ENCODE measurements around the gene TTC28. TPM values are rescaled to one million over a fixed set of nuclear protein-coding genes. Genes with fewer than 3 reads are reported as not detected.
"Not testable (repeated sequence)": the region's sequence is repeated elsewhere in the genome, so short reads cannot be mapped to it uniquely, and the experiment has no call there.

TTC28 gene
- total RNA-seq, 1 donor from 2014 or later: 3.2 TPM

DNA sequence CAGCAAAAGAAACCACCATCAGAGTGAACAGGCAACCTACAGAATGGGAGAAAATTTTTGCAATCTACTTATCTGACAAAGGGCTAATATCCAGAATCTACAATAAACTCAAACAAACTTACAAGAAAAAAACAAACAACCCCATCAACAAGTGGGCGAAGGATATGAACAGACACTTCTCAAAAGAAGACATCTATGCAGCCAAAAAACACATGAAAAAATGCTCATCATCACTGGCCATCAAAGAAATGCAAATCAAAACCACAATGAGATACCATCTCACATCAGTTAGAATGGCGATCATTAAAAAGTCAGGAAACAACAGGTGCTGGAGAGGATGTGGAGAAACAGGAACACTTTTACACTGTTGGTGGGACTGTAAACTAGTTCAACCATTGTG is 188.4 kb downstream of the TTC28 start:
- not testable (repeated sequence) for DNase-seq (ENCODE audit: low read depth)

DNA sequence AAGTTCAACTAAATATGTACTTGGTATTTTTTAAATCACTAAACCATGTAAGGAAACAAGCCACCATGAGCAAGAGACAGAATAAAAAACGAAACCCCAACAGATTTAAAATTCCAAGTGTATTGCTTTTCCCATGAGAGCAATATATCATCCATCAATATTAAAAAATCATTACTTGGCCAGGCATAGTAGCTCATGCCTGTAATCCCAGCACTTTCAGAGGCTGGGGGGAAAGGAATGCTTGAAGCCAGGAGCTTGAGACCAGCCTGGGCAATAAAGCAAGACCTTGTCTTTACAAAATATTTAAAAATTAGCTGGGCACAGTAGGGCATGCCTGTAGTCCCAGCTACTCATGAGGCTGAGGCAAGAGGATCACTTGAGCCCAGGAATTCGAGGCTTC is 190.8 kb downstream of the TTC28 start:
- no peak for DNase-seq (ENCODE audit: low read depth)

DNA sequence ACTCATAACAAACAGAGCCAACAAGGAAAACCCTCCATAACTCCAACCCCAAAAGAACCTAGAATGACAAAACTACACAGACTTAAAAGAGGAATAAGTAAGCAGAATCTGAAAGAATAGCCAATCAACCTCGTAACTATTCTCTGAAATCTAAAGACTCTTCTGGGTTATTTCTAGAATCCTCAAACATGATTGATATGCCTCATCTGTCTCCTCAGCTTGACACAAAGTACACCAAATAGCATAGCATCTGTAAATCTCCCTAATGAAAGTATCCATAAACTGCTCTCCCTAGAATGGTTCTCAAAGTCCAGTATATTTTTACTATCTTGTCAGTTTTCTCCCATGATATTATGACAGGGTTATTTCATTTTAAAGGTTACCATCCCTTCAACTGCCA is 195.0 kb downstream of the TTC28 start:
- no peak for DNase-seq (ENCODE audit: low read depth)

DNA sequence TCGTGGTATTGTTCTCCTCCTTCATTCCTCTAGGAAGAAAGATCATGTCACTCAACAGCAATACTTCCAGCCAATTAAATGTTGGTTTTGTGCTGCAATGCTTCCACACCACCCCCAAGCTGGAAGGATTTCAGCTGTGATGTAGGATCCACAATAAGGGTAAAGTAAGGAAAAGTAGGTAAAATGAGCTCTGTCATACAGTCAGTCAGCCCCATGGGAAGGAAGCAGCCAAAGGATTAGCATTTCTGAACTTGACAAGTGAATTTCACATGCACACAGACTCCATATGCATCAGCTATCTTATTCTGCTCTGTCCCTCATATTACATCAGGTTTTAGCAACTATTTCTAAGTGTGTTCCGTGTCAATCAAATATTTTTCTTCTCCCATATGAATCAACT is 197.9 kb downstream of the TTC28 start:
- no peak for DNase-seq (ENCODE audit: low read depth)

DNA sequence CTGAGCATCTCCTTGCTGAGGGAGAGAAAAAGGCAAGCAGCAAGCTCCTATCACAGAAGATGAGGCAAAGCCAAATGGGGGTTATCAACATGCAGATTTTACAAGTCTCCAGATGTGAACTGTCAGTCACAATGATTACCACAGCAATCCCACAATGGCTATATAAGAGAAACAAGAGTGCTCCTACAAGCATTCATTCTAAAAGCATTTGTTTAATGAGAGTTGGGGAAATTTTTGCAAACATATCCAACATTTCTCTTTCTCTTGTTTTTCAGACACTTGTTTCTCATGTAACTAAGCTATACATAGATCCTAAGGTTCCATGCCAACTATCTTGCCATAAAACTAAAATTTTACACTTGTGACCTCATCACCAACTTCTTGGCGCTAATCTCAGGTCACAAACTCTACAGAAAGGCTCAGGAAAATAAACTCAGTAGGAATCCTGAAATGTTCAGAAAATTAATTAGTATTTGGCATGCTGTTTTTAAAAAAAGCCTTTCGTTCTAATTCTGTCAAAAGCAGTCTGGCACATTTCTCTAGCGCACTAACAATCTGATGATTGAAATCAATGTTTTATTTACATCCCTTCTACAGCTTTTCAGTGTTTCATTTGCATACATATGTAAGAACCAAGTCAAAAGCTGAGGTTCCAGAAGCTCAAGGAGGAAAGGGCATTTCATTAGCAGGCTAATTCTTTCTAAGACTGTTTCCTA is 199.5 kb downstream of the TTC28 start:
- DNase-seq (ENCODE audit: low read depth): peak; percentile 33

DNA sequence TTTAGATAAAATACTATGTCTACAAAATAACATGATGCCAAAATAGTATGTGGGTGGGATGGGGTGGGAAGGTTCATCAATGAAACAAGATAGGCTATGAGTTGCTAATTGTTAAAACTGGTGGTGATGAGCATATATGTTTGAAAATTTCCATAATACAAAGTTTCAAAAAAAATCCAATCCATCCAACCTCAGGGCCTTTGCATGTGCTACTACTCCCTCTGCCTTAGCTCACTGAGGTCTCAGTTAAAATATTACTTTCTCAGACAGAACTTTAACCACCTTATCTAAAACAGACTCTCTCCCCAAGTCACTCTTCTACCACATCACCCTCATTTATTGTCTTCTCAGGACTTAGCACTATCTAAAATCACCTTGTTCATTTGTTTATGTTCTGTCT is 201.1 kb downstream of the TTC28 start:
- no peak for DNase-seq (ENCODE audit: low read depth)

DNA sequence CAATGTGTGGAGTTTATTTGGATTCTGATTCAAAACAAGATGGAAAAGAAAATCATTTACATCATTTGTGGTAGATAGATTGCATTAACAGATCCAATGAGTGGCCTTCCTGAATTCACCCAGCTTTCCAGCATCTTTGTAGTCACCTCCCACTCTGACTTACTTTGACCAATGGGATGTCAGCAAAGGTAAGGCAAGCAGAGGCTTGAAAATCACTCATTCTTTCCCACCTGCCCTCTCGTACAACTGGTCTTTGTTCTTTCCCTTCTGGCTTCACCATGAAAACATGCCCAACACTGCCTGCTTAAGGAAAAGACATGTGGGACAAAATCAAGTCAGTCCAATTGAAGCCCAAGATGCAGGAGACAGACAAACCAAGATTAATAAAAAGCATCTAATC is 202.1 kb downstream of the TTC28 start:
- DNase-seq (ENCODE audit: low read depth): no peak

DNA sequence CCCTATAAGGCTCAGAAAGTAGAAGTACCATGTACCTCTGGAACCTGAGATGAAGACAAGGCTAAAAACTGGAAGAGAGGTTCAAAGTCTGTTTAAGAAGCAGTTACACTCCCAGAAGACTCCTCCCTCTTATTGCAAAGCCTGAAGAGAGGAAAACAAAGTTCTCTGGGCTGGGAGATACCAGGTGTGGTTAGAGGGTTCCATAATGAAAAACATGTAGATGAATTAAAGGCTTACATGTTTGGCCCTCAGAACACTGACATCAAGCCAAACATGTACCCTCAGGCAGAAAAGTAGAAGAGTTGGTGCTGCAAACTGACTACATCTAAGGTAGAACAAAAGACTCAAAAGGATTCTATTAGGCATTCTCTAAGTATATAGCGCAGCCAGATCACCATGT is 205.3 kb downstream of the TTC28 start:
- DNase-seq (ENCODE audit: low read depth): no peak

DNA sequence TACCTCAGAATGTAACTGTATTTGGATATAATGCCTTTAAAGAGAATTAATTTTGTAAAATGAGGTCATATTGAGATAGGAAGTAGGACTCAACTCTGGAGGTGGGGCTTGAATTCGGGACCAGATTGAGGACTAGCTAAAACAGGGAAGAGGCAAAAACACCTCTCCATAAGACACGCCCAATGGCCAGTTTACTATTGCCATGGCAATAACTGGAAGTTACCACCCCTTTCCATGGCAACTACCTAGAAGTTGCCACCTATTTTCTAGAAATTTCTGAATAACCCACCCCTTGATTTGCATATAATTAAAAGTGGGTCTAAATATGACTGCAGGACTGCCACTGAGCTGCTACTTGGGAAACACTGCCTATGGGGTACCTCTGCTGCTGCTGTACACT is 206.4 kb downstream of the TTC28 start:
- no peak for DNase-seq (ENCODE audit: low read depth)

DNA sequence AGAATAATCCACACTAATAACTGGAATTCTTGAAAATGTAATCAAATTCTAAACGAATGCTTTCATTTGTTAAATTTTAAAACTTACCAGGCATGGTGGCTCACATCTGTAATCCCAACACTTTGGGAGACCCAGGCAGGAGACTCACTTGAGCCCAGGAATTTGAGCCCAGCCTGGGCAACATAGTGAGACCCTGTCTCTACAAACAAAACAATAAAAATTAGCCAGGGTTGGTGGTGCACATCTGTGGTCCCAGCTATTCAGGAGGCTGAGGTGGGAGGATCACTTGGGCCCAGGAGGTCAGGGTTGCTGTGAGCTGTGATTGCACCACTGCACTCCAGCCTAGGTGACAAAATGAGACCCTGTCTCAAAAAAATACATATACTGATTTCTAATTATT is 212.6 kb downstream of the TTC28 start:
- DNase-seq (ENCODE audit: low read depth): not testable (repeated sequence)

DNA sequence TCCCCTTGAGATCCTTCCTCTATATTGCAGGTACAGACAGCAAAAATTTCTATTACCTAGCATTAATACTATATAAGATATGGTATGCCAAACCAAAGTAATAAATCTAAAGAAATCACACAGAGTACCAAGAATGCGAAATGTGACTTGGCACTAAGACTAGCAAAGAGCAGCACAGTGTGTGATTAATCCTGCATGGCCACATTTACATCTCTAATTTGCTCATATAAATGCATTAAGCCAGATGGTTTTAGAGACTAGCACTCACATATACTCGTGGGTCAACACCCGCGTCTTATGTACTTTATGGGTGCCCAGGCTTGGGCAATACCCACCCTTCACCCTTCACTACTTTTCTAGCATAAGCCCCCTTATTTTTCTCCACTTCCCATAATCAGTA is 213.2 kb downstream of the TTC28 start:
- no peak for DNase-seq (ENCODE audit: low read depth)

DNA sequence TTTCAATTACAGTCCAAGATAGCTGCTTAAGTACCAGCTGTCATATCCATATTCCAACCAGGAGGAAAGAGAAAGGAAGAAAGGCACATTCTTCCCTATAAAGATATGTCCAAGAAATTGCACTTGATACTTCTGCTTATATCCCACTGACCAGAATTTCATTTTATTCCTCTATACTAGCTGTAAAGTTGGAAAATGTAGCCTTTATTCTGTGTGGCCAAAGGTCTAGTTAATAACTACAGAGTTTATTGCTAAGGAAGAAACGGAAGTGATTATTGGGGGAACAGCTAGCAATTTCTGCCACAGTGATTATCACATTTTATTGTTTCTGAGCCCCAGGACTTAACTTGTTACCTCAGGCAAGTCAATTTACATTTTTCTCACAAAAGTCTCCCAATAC is 213.8 kb downstream of the TTC28 start:
- no peak for DNase-seq (ENCODE audit: low read depth)

DNA sequence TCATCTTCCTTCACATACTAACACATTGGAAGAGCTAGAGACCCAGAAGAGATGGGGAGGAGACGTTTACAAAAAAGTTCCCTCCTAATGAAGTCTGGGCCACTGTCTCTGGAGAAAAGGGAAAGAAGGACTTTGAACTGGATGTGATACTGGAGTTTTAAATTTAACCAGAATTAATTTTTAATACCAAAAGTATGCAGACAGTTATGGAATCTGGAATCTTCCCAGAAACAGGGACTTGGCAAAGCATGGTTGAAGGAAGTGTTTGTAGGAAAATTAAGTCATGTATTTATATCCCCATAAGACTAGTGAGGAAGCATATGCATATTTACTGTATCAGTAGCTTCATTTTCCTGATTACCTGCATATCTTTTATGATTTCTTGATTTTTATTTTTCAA is 215.5 kb downstream of the TTC28 start:
- no peak for DNase-seq (ENCODE audit: low read depth)

DNA sequence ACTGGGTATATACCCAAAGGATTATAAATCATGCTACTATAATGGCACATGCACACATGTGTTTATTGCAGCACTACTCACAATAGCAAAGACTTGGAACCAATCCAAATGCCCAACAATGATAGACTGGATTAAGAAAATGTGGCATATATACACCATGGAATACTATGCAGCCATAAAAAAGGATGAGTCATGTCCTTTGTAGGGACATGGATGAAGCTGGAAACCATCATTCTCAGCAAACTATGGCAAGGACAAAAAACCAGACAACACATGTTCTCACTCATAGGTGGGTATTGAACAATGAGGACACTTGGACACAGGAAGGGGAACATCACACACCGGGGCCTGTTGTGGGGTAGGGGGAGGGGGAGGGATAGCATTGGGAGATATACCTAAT is 216.2 kb downstream of the TTC28 start:
- not testable (repeated sequence) for DNase-seq (ENCODE audit: low read depth)

DNA sequence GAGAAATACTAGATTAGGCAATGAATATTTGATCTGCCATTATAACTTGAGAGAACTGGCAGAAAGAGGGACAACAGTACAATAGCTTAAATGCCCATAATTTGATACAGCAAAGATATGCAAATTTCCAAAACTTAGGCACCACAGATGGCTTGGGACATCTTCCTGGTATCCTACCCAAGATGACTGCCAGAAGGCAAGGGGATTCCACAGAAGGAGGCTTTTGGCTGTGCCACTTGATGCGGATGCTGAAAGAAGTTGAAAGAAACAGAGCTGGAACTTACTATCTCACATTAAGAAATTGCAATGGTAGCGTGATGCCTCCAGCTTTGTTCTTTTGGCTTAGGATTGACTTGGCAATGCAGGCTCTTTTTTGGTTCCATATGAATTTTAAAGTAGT is 216.7 kb downstream of the TTC28 start:
- no peak for DNase-seq (ENCODE audit: low read depth)

DNA sequence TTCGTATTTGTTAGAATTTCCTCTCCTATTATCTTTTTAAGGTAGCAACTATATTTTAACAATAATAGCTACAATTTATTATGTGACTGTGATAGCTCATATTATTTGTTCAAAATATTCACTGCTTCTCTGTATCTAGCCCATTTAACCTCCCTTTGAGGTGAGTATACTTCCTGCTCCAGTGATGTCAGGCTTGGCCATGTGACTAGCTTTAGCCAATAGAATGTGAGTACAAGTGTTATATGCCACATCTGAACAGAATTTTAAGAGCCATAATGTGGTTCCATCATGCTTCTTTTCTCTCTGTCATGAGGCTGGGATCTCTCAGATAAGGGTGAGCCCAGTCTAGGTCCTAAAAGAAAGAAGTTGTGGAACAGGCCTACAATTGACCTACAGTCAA is 217.6 kb downstream of the TTC28 start:
- DNase-seq (ENCODE audit: low read depth): no peak

DNA sequence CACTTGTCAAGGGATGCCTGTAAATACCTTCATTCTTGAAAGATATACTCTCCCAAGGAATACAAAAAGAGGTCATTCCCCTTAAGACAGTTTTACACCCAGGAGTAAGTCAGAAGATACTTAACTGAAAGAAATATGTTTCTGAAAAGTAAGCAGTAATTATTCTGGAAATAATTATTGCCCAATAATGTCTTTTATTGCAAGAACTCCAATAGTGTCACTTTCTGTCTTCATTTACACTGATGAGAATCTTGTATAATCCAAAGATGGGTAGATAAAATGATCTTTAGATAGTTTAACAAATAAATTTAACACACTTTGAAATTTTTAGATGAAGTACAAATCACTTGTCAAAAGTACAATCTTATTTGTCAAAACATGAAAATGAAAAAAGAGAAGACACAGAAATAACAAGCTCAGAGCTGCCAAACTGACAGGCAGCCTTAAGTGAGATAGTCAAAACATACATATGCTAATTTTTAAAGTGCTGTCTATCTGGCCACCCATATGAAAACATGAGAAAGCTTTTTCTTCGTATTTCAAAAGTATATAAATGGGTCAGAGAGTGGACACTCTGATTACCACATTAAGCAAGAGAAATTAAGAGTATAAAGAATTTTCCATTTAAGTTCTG is 225.1 kb downstream of the TTC28 start:
- DNase-seq (ENCODE audit: low read depth): no peak

DNA sequence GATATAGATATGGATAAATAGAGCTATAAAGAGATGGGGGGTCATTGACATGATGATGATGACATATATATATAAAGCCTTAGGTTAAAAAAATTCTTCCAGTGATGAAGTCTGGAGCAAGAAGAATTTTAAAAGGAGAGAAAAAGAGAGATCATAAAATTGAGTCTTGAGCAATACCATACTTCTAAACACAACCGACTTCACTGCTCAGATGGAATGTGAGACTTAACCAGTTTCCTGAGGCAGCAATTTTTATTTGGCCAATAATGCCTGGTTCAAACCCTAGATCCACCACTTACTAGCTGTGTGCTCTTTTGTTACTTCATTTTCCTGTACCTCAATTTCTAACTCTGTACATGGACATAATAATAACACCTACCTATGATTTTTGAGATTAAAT is 229.5 kb downstream of the TTC28 start:
- no peak for DNase-seq (ENCODE audit: low read depth)

DNA sequence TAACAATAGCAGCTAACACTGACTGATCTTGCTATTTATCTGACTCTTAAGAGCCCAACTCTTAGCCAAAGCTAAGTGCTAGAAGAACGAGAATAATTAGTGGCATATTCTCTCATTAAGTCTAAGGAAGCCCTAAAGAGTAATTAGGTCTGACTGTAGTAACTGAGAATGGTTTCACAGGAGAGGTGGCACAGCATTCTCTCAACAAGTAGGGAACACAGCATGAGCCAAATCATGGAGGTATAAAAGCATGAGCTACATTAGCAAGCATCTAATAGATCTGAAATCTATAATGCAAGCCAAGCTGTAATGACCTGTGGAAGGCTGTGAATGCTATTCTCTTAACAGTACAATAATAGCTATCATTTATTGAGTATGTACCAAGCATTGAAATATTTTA is 230.6 kb downstream of the TTC28 start:
- no peak for DNase-seq (ENCODE audit: low read depth)

DNA sequence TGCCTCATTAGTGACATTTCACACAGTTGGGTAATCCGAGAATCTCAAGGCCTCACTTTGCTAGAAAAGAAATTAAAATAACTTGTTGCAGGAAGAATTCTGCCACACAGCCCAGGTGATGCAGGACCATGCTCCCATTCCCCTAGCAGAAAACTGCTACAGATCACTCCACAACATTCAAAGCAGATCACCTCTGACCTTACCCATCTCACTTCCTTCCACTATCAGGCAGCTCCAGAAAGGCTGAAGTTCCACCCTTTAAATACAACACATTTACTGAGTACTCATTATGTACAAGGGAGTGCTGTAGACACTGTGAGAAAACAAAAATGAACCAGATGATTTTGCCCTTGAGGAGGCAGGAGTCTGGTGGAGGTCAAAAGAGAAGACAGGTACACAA is 231.0 kb downstream of the TTC28 start:
- DNase-seq (ENCODE audit: low read depth): no peak

DNA sequence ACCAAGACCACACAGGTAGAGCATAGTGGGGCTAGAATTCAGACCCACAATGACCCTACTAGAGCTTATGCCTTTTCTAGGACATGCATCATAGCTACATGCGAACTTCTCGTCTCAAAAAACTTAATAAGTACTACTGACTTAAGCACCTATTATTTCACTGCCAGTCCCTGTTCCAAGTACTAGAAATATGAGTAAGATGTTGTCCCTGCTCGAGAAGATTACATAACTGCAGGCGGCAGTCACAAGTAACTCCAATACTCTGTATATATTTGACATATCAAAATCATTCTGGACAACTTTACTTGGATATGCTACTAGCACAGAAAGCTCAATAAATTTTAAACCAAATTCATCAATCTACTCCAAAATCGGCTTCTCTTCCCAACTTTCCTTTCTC is 235.0 kb downstream of the TTC28 start:
- DNase-seq (ENCODE audit: low read depth): no peak

DNA sequence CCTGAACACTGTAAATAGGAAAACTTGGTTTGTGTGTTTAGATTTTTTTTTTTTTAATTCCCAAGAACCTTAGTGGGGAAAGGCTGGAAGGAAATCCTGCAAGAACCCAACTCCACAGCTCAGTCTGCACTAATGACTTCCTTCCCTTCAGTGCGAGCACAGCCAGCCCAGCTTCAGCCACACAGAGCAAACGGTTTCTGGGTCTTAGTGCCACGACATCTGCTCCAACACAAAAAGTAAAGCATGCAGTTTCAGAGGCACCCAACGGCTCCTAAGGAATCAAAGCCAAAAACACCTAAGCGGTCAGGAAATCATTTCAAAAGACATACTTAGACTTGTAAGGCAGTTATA is 236.1 kb downstream of the TTC28 start:
- peak; percentile 75 for DNase-seq (ENCODE audit: low read depth)

DNA sequence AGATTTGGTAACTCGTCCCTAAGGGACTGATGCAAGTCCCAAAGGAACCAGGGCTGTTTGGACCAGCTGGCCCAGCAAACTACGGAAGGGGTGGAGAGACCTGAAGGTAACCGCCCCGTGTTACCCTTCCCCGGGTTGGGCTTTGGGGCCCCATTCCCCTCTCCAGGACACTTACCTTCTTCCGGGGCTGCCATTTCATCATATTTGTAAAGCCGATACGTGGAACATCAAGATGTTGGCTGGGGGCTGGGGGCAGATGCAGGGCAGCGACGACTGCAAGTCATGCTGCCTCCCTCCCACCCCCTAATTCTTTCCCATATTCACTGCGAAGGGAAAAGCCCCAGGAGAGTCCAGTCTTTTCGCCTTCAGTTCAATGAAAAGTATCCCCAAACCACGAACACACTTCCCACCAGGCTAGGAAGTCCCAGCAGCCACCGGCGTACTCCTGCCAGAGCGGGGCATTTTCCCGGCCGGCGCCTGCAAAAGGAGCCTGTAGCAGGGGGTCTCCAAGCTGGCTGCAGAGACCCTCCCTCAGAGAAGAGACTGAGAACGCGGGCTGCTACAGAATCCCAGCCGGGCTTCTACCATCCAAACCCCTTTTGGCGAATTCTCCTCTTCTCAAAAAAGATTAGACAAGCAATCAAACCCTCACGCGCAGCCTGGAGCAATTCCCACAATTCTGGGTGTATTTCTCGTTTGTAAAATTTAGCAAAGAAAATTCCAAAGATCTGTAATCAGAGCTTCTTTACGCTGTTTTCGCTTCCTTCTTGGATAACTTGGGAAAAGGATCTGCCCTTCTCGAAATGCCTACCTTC is 236.7 kb downstream of the TTC28 start:
- peak; percentile 29 for DNase-seq (ENCODE audit: low read depth)
